ENCODE data around the gene MYL7. TPM values are rescaled to one million over a fixed set of nuclear protein-coding genes. Genes with fewer than 3 reads are reported as not detected.

The MYL7 gene
- total and polyA plus RNA-seq, 9 of the 15 experiments (the other 6 are each of a cell fraction or from before 2014, with no cell fraction given): not detected

- CTCF ChIA-PET (ENCODE audit: low intra/inter-chr PET ratio): no interaction called here
- Histone ChIP-seq H3K4me3 (no peak overlapping the region), H3K9ac (ENCODE audit: insufficient read depth in 1 of 2, low read depth in 2 of 2, low read length in 2 of 2) (no peak overlapping the region), H4K20me1 (replicated peaks; ENCODE audit: control insufficient read depth, insufficient read depth, low read length) (no peaks in the 10 kb centered on the region; the same call in 1 of the 2 replicates), H3K79me2 (ENCODE audit: control insufficient read depth, insufficient read depth, low read length) (no peaks in the 10 kb centered on the region), H3K9me1 (ENCODE audit: control insufficient read depth, insufficient read depth, low read length) (no peaks in the 10 kb centered on the region), H3K27me3 (ENCODE audit: control insufficient read depth in 2 of 2, insufficient read depth in 2 of 2, low read length in 2 of 2) (no peaks in the 10 kb centered on the region), H3K27ac (ENCODE audit: extremely low read depth, low read depth, low read length) (no peak overlapping the region), H3K4me1 (replicated peaks in 1 of 2; ENCODE audit: control insufficient read depth in 2 of 2, insufficient read depth in 2 of 2, low read length in 2 of 2) (peaks cover 21 to 51% of the 10 kb centered on the region in 2 experiments), H2AFZ (ENCODE audit: low read depth, low read length) (no peak overlapping the region), H3K9me3 (replicated peaks; ENCODE audit: control insufficient read depth, insufficient read depth, low read depth, low read length) (no peaks in the 10 kb centered on the region), H3K4me2 (ENCODE audit: insufficient read depth, low read length) (no peak overlapping the region), H3K36me3 (ENCODE audit: control insufficient read depth, insufficient read depth, low read length) (no peaks in the 10 kb centered on the region)
- WGBS (ENCODE audit: insufficient coverage, low coverage, missing lambda C conversion rate): 22% methylated on average over 6 of the region's 6 CpGs
- POLR2A ChIA-PET: no interaction called here
- in situ Hi-C loops (cut with MboI) (no loop called here), intact Hi-C loops (cut with micrococcal nuclease) (no loop called here)
- BruUV-seq (replicated peaks): no TSS peak
- no peak for DNase-seq (ENCODE audit: extremely low read depth in 1 of 4, low spot score in 3 of 4)
- TF ChIP-seq YY1 (IDR thresholded peaks at IDR 0.05; ENCODE audit: borderline replicate concordance in 1 of 3, control insufficient read depth in 1 of 3, extremely low read depth in 1 of 3, insufficient read depth in 3 of 3, insufficient read length in 1 of 3, insufficient replicate concordance in 2 of 3, low read depth in 1 of 3, low read length in 2 of 3): no peak
- TF ChIP-seq MCM5 (IDR thresholded peaks at IDR 0.05; ENCODE audit: low read depth): no peak
- TF ChIP-seq, protein P1, sequence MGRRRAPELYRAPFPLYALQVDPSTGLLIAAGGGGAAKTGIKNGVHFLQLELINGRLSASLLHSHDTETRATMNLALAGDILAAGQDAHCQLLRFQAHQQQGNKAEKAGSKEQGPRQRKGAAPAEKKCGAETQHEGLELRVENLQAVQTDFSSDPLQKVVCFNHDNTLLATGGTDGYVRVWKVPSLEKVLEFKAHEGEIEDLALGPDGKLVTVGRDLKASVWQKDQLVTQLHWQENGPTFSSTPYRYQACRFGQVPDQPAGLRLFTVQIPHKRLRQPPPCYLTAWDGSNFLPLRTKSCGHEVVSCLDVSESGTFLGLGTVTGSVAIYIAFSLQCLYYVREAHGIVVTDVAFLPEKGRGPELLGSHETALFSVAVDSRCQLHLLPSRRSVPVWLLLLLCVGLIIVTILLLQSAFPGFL (CRISPR knock-in tag; IDR thresholded peaks at IDR 0.05): no peak
- no peak for FAIRE-seq
- no peak for ATAC-seq
These were observed 2.6 kb upstream of the MYL7 start for GRCh38 chr7:44143646-44144250.
